H1 (cell line): ENCODE measurements around the gene SLC17A1. TPM values are rescaled to one million over a fixed set of nuclear protein-coding genes. Genes with fewer than 3 reads are reported as not detected.

Experiments
- HDAC2 ChIP-seq, 2 experiments: fragments of 300-600 bp in 1 of 2; sonication (generic) in 1 of 2; IDR thresholded peaks; 2 replicates each; pipeline ENCODE4 v1.6.1; 2011 to 2012; ENCODE audit warnings: low read depth in 2 of 2, low read length in 2 of 2, mild to moderate bottlenecking in 2 of 2, moderate library complexity in 2 of 2, borderline replicate concordance in 1 of 2, inconsistent platforms in 1 of 2
- SIN3A ChIP-seq, 2 experiments: IDR thresholded peaks in 1 of 2; conservative IDR thresholded peaks in 1 of 2; 2 replicates each; pipeline ENCODE4 v1.6.1; 2011 to 2012; ENCODE audit warnings: low read length in 2 of 2, improper control_type of control experiment in 1 of 2, low read depth in 1 of 2, mild to moderate bottlenecking in 1 of 2
- polyA plus RNA-seq, 7 experiments: library from polyadenylated mRNA; depleted of rRNA in 3 of 7; stranded (reverse) in 5 of 7; unstranded in 2 of 7; fragments of >200 nt in 5 of 7; fragments of 200-250 nt in 2 of 7; gene quantifications; 1 replicate in 5 of 7; 2 replicates in 1 of 7; 4 replicates in 1 of 7; pipeline versions ENCODE4 v1.2.1 to v1.2.3, GENCODE V29; 2011 to 2013; ENCODE audit warnings: missing spikeins in 2 of 7, mixed read lengths in 2 of 7
- total RNA-seq: library from RNA; stranded (reverse); fragmentation: NEBNext Ultra II Directional; extraction: Animal tissue kit (Norgen Biotek cat#: 25700); gene quantifications from 2 replicates; pipeline ENCODE4 v1.2.1, GENCODE V29; 2021

Gene SLC17A1
- total and polyA plus RNA-seq, 2 of the 8 experiments (the other 6 are each of a cell fraction or from before 2014, with no cell fraction given), result not detected

- TF ChIP-seq SIN3A (conservative IDR thresholded peaks at IDR 0.05 in 1 of 2, IDR thresholded peaks at IDR 0.05 in 1 of 2; ENCODE audit: low read depth in 1 of 2, low read length in 2 of 2) (no peak), HDAC2 (IDR thresholded peaks at IDR 0.05; ENCODE audit: borderline replicate concordance in 1 of 2, low read depth in 2 of 2, low read length in 2 of 2) (no peak)
Observed at GRCh38 chr6:25788305-25788922, 43.4 kb downstream of the SLC17A1 start (continued).
